ENCODE data around the gene GLRX. TPM values are rescaled to one million over a fixed set of nuclear protein-coding genes. Genes with fewer than 3 reads are reported as not detected.

Gene GLRX
- total RNA-seq, 1 donor from 2014 or later, result 139 TPM

GRCh38 chr5:95823738-95824609 is 1.4 kb upstream of the GLRX start:
- Histone ChIP-seq H3K4me3 (peak overlapping the region; percentile 89), H3K4me1 (peaks cover 59% of the 10 kb centered on the region), H3K27me3 (ENCODE audit: low read depth) (no peaks in the 10 kb centered on the region), H3K9me3 (replicated peaks) (no peaks in the 10 kb centered on the region), H3K27ac (replicated peaks) (peak overlapping the region; percentile 95), H3K36me3 (no peaks in the 10 kb centered on the region)
- TF ChIP-seq CTCF (IDR thresholded peaks at IDR 0.05; ENCODE audit: borderline replicate concordance), result no peak
- DNase-seq, result peak; percentile 50
- intact Hi-C loops (cut with micrococcal nuclease), result no loop called here

GRCh38 chr5:95823218-95823737 is 752 bp upstream of the GLRX start:
- intact Hi-C loops (cut with micrococcal nuclease), result no loop called here
- TF ChIP-seq CTCF (IDR thresholded peaks at IDR 0.05; ENCODE audit: borderline replicate concordance), result no peak
- no peaks in the 10 kb centered on the region for H3K27me3 ChIP-seq (ENCODE audit: low read depth)
- peak overlapping the region; percentile 89 for H3K4me3 ChIP-seq
- peaks cover 66% of the 10 kb centered on the region for H3K4me1 ChIP-seq
- no peaks in the 10 kb centered on the region for H3K36me3 ChIP-seq
- no peaks in the 10 kb centered on the region for H3K9me3 ChIP-seq (replicated peaks)
- no peak for DNase-seq
- peak overlapping the region; percentile 95 for H3K27ac ChIP-seq (replicated peaks)

- Histone ChIP-seq H3K4me1 (peaks cover 77% of the 10 kb centered on the region), H3K36me3 (no peaks in the 10 kb centered on the region), H3K9me3 (replicated peaks) (no peaks in the 10 kb centered on the region), H3K27ac (replicated peaks) (peak overlapping the region; percentile 95), H3K27me3 (ENCODE audit: low read depth) (no peaks in the 10 kb centered on the region), H3K4me3 (peak overlapping the region; percentile 89)
- intact Hi-C loops (cut with micrococcal nuclease), result no loop called here
- peak; percentile 69 for DNase-seq
- TF ChIP-seq CTCF (IDR thresholded peaks at IDR 0.05; ENCODE audit: borderline replicate concordance), result no peak
These were observed 434 bp downstream of the GLRX start for GRCh38 chr5:95822043-95822541.

- no peak for DNase-seq
- Histone ChIP-seq H3K9me3 (replicated peaks) (no peaks in the 10 kb centered on the region), H3K4me1 (peaks cover 85% of the 10 kb centered on the region), H3K27ac (replicated peaks) (peak overlapping the region; percentile 95), H3K36me3 (peaks cover 6% of the 10 kb centered on the region), H3K4me3 (peak overlapping the region; percentile 89), H3K27me3 (ENCODE audit: low read depth) (no peaks in the 10 kb centered on the region)
- intact Hi-C loops (cut with micrococcal nuclease), result no loop called here
- no peak for TF ChIP-seq CTCF (IDR thresholded peaks at IDR 0.05; ENCODE audit: borderline replicate concordance)
These were observed 1.2 kb downstream of the GLRX start for GRCh38 chr5:95821110-95822021.
